NCI-H446 (cell line): Measurements from ENCODE around the gene MAPK8IP3.

Experiments
- DNase-seq, 2 experiments: peaks; one replicate each; lab custom pipeline; 2025; lab: John Stamatoyannopoulos, UW

The MAPK8IP3 gene

GRCh38 chr16:1762196-1762878 is 56.3 kb downstream of the MAPK8IP3 start:
- no peak for DNase-seq

DNA sequence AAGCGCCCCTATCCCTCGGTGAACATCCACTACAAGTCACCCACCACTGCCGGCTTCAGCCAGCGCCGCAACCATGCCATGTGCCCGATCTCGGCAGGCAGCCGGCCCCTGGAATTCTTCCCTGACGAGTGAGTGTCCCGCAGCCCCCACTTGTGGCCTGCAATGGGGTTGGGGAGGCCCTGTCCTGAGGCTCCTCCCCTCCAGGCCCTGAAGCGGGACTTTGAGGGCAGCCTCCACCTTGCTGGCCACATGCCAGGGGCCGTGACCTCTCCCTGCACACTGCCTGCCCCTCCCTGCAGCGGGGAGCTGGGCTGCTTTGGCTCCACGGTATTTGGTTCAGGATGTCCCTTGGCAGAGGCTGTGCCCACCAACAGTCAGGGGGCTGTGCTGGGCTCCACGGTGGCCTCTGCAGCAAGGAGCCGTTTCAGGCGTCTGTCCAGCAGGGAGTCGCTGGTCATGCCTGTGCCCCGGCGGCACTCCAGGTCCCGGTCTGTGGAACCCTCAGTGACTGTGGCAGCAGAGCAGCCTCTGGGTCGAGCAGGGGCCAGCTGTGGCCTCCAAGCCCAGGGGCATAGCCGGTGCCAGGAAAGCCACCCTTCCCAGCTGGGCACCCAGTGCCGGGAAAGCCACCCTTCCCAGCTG is 57.0 kb downstream of the MAPK8IP3 start:
- no peak for DNase-seq

GRCh38 chr16:1763521-1764511 is 57.8 kb downstream of the MAPK8IP3 start:
- DNase-seq: no peak

DNA sequence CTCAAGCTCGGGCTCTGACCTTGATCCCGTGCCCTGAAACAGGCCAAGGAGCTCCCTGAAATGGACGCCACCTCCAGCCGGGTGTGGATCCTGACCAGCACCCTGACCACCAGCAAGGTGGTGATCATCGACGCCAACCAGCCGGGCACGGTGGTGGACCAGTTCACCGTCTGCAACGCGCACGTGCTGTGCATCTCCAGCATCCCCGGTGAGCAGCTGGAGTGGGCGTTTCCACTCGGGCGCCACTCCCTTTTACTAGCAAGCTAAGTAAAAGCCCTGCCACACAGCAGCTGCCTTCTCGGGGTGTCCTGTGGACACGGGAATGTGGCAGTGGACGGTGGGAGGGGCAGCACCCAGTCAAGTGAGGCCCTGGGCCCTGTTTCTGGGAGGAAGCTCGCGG is 59.0 kb downstream of the MAPK8IP3 start:
- DNase-seq: no peak

DNA sequence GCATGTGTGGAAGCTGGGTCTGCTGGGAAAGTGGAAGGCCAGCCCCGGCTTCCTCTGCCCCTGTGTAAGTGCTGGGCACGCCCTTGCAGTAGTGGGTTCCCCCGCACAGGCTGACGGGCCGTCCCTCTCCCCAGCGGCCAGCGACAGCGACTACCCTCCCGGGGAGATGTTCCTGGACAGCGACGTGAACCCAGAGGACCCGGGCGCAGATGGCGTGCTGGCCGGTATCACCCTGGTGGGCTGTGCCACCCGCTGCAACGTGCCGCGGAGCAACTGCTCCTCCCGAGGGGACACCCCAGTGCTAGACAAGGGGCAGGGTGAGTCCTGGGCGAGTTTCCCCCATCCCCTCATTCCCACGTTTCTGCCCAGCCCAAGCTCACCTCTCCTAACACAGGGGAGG is 59.8 kb downstream of the MAPK8IP3 start:
- DNase-seq: no peak

DNA sequence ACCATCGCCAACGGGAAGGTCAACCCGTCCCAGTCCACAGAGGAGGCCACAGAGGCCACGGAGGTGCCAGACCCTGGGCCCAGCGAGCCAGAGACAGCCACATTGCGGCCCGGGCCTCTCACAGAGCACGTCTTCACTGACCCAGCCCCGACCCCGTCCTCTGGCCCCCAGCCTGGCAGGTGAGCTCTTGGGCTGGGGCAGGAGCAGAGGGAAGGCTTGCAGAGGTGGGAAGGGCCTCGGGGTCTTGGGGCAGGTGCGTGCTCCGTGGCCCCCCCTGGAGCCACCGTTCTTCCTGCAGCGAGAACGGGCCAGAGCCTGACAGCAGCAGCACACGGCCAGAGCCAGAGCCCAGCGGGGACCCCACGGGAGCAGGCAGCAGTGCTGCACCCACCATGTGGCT is 60.2 kb downstream of the MAPK8IP3 start:
- no peak for DNase-seq

DNA sequence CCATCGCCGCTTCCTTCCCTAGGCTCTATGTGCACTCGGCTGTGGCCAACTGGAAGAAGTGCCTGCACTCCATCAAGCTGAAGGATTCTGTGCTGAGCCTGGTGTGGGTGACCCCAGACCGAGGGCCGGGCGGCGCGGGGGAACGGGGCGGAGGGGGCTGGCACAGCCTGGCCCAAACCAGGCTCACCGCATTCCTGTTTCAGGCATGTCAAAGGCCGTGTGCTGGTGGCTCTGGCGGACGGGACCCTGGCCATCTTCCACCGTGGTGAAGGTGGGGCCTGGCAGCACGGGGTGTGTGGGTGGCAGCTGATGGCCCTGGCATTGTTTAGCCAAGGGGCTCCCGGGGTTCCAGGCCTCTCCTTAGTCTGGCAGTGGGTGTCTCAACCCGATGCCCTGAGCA is 60.7 kb downstream of the MAPK8IP3 start:
- DNase-seq: no peak

DNA sequence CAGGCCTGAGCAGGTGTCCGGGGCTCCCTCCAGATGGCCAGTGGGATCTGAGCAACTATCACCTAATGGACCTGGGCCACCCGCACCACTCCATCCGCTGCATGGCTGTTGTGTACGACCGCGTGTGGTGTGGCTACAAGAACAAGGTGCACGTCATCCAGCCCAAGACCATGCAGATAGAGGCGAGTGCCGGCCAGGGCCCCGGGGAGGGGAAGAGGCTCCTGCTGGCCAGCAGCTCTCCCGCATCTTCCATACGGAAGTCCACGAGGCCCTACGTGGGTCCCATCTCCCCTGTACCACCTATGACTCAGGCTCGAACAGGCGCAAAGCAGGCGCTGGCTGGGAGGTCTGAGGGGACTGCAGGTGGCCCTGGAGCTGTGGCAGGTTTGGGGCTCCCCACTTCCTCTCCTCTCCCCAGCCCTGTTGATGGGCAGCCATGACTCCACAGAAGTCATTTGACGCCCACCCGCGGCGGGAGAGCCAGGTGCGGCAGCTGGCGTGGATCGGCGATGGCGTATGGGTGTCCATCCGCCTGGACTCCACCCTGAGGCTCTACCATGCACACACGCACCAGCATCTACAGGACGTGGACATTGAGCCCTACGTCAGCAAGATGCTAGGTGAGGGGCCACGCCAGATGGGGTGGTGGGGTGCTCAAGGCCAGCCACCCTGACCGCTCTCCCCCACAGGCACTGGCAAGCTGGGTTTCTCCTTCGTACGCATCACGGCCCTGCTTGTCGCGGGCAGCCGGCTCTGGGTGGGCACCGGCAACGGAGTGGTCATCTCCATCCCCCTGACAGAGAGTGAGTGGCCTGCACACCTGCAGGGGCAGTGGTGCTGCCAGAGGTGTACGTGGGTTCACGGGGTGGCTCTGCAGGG is 61.4 kb downstream of the MAPK8IP3 start:
- DNase-seq: no peak

DNA sequence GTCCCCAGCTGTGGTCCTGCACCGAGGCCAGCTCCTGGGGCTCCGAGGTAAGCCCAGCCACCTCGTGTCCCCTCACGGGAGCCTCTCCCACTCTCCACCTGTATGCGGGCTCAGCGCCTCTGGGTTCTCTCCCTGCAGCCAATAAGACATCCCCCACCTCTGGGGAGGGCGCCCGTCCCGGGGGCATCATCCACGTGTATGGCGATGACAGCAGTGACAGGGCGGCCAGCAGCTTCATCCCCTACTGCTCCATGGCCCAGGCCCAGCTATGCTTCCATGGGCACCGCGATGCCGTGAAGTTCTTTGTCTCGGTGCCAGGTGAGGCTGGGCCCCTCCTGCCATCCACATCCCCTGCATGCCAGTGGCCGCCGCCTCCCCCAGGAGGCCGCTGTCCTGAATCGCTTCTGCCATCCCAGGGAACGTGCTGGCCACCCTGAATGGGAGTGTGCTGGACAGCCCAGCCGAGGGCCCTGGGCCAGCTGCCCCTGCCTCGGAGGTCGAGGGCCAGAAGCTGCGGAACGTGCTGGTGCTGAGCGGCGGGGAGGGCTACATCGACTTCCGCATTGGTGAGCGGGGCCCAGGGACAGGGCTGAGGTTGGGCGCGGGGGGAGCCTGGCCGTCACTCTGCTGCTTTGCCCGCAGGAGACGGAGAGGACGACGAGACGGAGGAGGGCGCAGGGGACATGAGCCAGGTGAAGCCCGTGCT is 62.2 kb downstream of the MAPK8IP3 start:
- no peak for DNase-seq

DNA sequence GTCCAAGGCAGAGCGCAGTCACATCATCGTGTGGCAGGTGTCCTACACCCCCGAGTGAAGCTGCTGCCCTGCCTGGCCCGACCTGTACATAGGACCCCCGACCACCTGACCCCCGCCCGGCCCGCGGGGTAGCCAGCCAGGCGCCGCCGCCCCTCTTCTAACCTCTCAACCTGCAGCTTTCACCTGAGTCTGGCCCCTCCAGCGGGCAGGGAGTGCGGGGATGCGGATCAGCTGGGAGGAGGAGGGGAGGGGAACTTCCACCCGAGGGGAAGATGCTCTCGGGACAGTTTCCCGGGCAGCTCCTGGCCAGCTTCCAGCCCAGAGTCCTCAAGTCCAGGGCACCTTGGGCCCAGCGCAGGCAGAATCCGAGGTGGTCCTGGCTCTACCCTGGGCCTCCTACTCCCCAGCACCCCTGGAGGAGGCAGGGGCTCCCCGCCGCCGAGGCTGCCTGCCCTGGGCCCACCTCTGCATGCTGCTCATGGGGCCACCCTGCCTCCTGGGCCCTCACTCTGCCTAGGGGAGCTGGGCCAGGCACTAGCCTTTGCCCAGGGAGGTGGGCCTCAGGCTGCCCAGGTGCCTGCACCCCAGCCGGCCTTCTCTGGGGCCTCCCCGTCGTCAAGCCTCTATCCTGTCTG is 62.9 kb downstream of the MAPK8IP3 start:
- DNase-seq: no peak

GRCh38 chr16:1769402-1770300 is 63.7 kb downstream of the MAPK8IP3 start:
- no peak for DNase-seq

DNA sequence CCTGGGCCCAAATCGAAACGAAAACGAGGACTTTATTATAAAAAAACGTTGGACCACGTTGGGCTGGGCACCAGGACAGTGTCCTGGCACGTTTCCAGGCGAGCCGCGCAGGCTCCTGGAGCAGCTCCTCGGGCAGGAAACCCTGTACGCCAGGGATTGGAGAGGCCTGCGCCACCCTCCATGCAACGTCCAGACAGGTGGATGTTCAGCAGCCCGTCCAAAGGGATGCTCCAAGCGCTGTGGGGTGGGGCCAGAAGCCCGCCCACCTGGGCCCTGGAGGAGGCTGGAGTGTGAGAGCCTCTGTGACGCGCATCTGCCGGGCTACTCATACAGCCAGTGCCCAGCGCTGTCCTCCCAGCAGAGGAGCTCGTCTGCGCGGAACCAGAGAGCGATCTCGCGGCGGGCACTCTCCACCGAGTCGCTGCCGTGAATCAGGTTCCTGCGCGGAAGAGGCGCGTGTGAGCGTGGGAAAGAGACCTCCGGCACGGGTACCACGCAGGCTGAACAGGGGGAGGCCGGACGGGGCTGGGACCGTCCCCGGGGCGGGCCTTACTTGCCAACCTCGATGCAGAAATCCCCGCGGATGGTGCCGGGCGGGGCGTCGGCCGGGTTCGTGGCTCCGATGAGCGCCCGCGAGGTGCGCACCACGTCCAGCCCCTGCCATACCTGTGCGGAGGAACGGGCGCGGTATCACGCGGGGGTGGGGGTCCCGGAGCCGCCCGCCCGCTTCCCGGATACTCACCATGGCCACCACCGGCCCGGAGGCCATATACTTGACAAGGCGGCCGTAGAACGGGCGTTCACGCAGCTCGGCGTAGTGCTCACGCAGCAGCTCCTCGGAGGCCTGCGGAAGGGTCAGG is 64.6 kb downstream of the MAPK8IP3 start:
- DNase-seq: peak in 1 of 2 experiments; percentile 49

- peak; percentile 13 to 63 for DNase-seq
Observed at GRCh38 chr16:1771188-1771863, 65.3 kb downstream of the MAPK8IP3 start, which contains the start of gene NME3. TSS of gene NME3 (minus strand) at chr16:1771543. CDS start at chr16:1771534, 9 bp downstream.

DNA sequence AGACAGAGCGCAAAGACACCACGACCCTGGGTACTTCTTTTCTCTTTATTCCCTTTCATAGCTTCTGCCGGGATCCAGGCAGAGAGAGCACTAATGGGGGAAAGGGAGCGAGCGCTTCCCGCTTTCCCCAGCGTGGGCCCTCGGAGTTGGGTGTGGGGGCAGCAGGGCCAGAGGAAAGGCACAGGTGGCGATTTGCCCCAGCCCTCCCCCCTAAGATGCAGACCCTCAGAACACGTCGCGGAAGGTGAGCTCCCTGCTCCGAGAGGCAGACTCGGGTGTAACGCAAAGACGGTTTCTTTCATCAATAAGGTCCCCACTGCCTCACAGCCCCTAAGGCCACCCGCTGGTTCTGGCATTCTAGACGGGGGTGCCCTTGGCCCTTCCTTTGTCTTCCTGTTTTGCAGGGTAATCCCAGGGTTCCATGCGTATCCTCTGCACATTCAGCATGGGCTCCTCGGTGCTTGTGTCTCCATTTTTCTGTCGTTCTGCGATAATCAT is 65.9 kb downstream of the MAPK8IP3 start:
- DNase-seq: no peak

GRCh38 chr16:1772362-1772907 is 66.4 kb downstream of the MAPK8IP3 start, which contains the start of gene EME2:
TSS of gene EME2 (plus strand) at chr16:1772810. CDS start at chr16:1773228, 418 bp downstream.
- DNase-seq: no peak

DNA sequence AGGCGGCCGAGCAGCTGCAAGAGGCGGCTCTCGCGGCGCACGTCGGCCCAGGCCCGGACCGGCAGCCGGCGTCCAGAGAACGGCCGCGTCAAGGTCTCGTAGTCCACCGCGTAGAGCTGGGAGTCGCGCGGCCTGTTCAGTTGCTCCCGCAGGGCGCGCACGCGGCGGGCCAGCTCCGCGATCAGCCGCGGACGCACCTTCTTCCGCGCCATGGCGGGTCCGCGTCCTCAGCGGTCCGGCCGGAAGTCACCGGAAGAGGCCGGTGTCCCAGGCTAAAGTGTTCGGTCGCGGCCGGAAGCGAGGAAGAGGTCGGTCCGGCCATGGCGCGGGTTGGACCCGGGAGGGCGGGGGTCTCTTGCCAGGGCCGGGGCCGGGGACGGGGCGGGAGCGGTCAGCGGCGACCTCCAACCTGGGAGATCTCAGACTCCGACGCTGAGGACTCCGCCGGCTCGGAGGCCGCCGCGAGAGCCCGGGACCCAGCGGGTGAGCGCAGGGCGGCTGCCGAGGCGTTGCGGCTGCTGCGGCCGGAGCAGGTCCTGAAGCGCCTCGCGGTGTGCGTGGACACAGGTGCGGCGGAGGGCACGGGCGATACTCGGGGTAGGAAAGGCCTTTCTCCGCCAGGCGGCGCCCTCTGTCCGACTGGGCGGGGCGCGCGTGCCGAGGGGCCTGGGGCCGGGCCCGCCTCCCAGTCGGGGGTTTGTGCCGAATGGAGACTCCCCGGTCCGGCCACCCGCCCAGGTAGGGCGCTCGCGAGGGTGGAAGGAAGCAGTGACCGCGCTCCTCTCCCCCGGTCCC is 67.1 kb downstream of the MAPK8IP3 start, which contains the start of gene MRPS34:
TSS of gene MRPS34 (minus strand) at position 227 of the 795 bp plus-strand sequence. CDS start at position 212, 15 bp downstream.
- peak; percentile 33 to 84 for DNase-seq
